Memory B cell (primary cell): Measurements from ENCODE around the gene RBM15.

ENCODE experiments used
- ATAC-seq: fragments of 150-1000 bp; cut with Tn5 transposase; 2 replicates; pipeline ENCODE4 v1.10.0; 2021; ENCODE audit warnings: low read depth, mild to moderate bottlenecking, moderate library complexity
- DNase-seq, 2 donors: peaks; one replicate each; pipeline ENCODE4 v3.0.0; 2022; ENCODE audit warnings: low spot score in 2 of 2
- H3K27ac Mint-ChIP-seq: one replicate; pipeline ENCODE4 v1.8.0; 2022; ENCODE audit warnings: mild to moderate bottlenecking, moderate library complexity, mixed read lengths
- H3K27me3 Mint-ChIP-seq: one replicate; pipeline ENCODE4 v1.8.0; 2022; ENCODE audit warnings: mixed read lengths
- H3K36me3 Mint-ChIP-seq: one replicate; pipeline ENCODE4 v1.8.0; 2022; ENCODE audit warnings: mild to moderate bottlenecking, mixed read lengths
- H3K4me1 Mint-ChIP-seq: one replicate; pipeline ENCODE4 v1.8.0; 2022; ENCODE audit warnings: mixed read lengths
- H3K4me3 Mint-ChIP-seq: one replicate; pipeline ENCODE4 v1.8.0; 2022; ENCODE audit warnings: mild to moderate bottlenecking, moderate library complexity, mixed read lengths
- H3K9me3 Mint-ChIP-seq: one replicate; pipeline ENCODE4 v1.8.0; 2022; ENCODE audit warnings: mixed read lengths

The RBM15 gene

GRCh38 chr1:110355321-110355720, 16.1 kb downstream of the RBM15 start:
- Mint-ChIP-seq H3K9me3 (no peaks in the 10 kb centered on the region), H3K4me1 (peaks cover 17% of the 10 kb centered on the region), H3K36me3 (no peaks in the 10 kb centered on the region), H3K4me3 (no peak overlapping the region), H3K27me3 (no peaks in the 10 kb centered on the region), H3K27ac (peak overlapping the region; percentile 5)
- ATAC-seq, result no peak
- DNase-seq, result no peak

DNA sequence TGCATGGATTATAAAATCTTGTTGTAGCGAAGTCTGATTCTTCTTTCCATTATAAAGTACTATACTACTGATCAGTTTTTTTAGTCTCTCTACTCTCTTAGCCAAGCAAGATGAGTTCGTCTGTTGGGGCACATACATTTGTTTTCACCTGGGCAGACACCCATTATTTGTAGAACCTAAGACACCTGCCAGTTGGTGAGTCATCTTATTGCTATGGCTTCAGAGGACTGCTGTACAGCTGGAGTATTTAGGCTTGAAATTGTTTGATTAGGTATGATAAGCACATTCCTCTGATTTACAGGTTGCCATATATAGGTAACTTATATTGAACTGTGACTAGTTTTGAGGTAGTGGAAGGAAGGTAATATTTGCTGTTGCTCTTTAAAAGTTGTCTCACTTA, 17.2 kb downstream of the RBM15 start:
- H3K4me3 Mint-ChIP-seq, result no peak overlapping the region
- no peaks in the 10 kb centered on the region for H3K9me3 Mint-ChIP-seq
- peaks cover 12% of the 10 kb centered on the region for H3K4me1 Mint-ChIP-seq
- no peaks in the 10 kb centered on the region for H3K27me3 Mint-ChIP-seq
- peak overlapping the region; percentile 5 for H3K27ac Mint-ChIP-seq
- H3K36me3 Mint-ChIP-seq, result peaks cover 2% of the 10 kb centered on the region
- ATAC-seq (no peak), DNase-seq (no peak)

DNA sequence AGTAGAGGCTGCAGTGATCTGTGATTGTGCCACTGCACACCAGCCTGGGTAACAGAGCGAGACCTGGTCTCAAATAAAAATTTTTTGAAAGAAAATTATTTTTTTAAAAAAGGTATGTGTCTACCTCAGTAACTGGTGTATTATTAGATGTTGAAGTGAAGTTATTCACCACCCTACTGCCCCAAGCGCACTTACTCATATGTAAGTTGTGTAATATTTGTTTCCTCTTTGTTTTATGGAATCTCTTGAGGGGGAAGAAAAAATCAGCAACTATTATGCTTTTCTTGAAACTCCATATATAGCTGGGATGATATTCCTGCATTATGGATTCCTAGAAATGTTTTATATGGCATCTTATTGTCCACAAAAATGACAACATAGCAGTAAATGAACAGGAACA, 21.3 kb downstream of the RBM15 start:
- no peaks in the 10 kb centered on the region for H3K27me3 Mint-ChIP-seq
- ATAC-seq (no peak), DNase-seq (no peak)
- H3K4me3 Mint-ChIP-seq, result no peak overlapping the region
- peaks cover 13% of the 10 kb centered on the region for H3K36me3 Mint-ChIP-seq
- peaks cover 10% of the 10 kb centered on the region for H3K4me1 Mint-ChIP-seq
- no peaks in the 10 kb centered on the region for H3K9me3 Mint-ChIP-seq
- H3K27ac Mint-ChIP-seq, result no peak overlapping the region

GRCh38 chr1:110361856-110362255, 22.7 kb downstream of the RBM15 start:
- no peak for DNase-seq
- peaks cover 11% of the 10 kb centered on the region for H3K4me1 Mint-ChIP-seq
- no peak overlapping the region for H3K27ac Mint-ChIP-seq
- H3K27me3 Mint-ChIP-seq, result no peaks in the 10 kb centered on the region
- peaks cover 17% of the 10 kb centered on the region for H3K36me3 Mint-ChIP-seq
- no peaks in the 10 kb centered on the region for H3K9me3 Mint-ChIP-seq
- no peak for ATAC-seq
- H3K4me3 Mint-ChIP-seq, result no peak overlapping the region

- Mint-ChIP-seq H3K4me1 (peaks cover 11% of the 10 kb centered on the region), H3K27me3 (no peaks in the 10 kb centered on the region), H3K4me3 (no peak overlapping the region), H3K36me3 (peaks cover 17% of the 10 kb centered on the region), H3K9me3 (no peaks in the 10 kb centered on the region), H3K27ac (no peak overlapping the region)
- ATAC-seq, result no peak
- DNase-seq, result no peak
These were observed 25.0 kb downstream of the RBM15 start for GRCh38 chr1:110364221-110364620.

GRCh38 chr1:110370827-110371226, 31.6 kb downstream of the RBM15 start:
- Mint-ChIP-seq H3K36me3 (peaks cover 5% of the 10 kb centered on the region), H3K4me3 (no peak overlapping the region), H3K9me3 (no peaks in the 10 kb centered on the region), H3K27ac (peak overlapping the region; percentile 66), H3K27me3 (no peaks in the 10 kb centered on the region), H3K4me1 (peaks cover 7% of the 10 kb centered on the region)
- DNase-seq, result no peak
- no peak for ATAC-seq

GRCh38 chr1:110375490-110375889, 36.3 kb downstream of the RBM15 start:
- Mint-ChIP-seq H3K9me3 (no peaks in the 10 kb centered on the region), H3K27ac (no peak overlapping the region), H3K4me1 (peaks cover 18% of the 10 kb centered on the region), H3K27me3 (no peaks in the 10 kb centered on the region), H3K4me3 (no peak overlapping the region), H3K36me3 (peaks cover 7% of the 10 kb centered on the region)
- ATAC-seq (no peak), DNase-seq (no peak)

DNA sequence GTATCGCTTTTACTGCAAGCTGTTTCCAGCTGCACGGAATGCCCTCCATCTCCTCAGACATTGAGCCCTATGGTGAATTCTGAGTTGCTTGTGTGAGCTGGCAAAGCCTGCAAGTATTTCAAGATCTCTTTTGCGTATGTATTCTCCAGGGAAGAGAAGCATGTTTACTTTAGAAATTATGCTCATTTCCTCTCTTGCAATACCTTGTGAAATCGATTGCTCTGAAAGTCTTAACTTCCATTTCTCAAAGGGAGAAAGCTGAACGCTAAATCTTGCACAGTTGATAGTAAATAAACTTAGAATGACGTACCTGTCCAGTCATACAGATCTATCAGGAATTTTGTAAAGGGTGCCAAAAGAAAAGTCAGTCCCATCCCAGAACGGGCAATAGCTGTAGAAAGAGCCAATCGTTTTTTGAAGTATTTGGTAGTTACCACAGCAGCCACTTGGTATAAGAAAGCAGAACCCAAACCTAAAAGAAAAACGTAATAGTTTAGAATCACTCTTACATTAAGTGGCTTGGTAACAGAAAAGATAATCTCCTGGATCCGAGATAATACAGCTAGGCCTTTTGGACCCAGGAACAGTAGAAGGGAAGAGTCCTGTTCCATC, 41.6 kb downstream of the RBM15 start:
- Mint-ChIP-seq H3K27ac (peak overlapping the region; percentile 96), H3K4me3 (peak overlapping the region; percentile 75), H3K36me3 (peaks cover 5% of the 10 kb centered on the region), H3K9me3 (no peaks in the 10 kb centered on the region), H3K27me3 (no peaks in the 10 kb centered on the region), H3K4me1 (peaks cover 55% of the 10 kb centered on the region)
- ATAC-seq (peak; percentile 28), DNase-seq (peak; percentile 20 to 31)

- H3K4me3 Mint-ChIP-seq, result peak overlapping the region; percentile 76
- H3K27ac Mint-ChIP-seq, result peak overlapping the region; percentile 96
- no peak for DNase-seq
- peaks cover 4% of the 10 kb centered on the region for H3K36me3 Mint-ChIP-seq
- H3K4me1 Mint-ChIP-seq, result peaks cover 71% of the 10 kb centered on the region
- ATAC-seq, result no peak
- H3K9me3 Mint-ChIP-seq, result no peaks in the 10 kb centered on the region
- no peaks in the 10 kb centered on the region for H3K27me3 Mint-ChIP-seq
These were observed 44.2 kb downstream of the RBM15 start for GRCh38 chr1:110383251-110383990.

GRCh38 chr1:110384581-110385321, 45.6 kb downstream of the RBM15 start:
- Mint-ChIP-seq H3K36me3 (peaks cover 4% of the 10 kb centered on the region), H3K4me1 (peaks cover 72% of the 10 kb centered on the region), H3K27ac (peak overlapping the region; percentile 96), H3K4me3 (peak overlapping the region; percentile 76), H3K27me3 (no peaks in the 10 kb centered on the region), H3K9me3 (no peaks in the 10 kb centered on the region)
- DNase-seq, result peak; percentile 65 to 77
- peak; percentile 82 for ATAC-seq

DNA sequence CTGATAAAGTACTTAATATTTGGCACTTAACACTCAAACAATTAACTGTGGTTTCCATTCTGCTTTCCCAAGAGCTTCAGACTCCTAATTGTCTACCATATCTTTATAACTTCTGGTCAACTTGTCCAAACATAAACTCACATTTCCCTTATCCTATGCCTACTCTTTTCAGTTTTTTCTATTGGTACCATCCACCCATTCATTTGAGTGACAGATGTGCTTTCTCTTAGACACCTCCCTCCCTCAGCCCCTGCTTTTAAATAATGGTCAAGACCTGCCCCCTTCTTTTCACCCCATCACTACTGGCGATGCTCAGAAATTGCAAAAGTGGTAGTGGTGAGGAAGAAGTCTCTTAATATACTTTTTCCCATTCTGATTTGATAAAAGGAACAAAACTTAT, 46.2 kb downstream of the RBM15 start:
- DNase-seq (no peak), ATAC-seq (peak; percentile 4)
- H3K27me3 Mint-ChIP-seq, result no peaks in the 10 kb centered on the region
- H3K4me3 Mint-ChIP-seq, result peak overlapping the region; percentile 76
- peaks cover 4% of the 10 kb centered on the region for H3K36me3 Mint-ChIP-seq
- H3K9me3 Mint-ChIP-seq, result no peaks in the 10 kb centered on the region
- H3K27ac Mint-ChIP-seq, result peak overlapping the region; percentile 96
- peaks cover 67% of the 10 kb centered on the region for H3K4me1 Mint-ChIP-seq

GRCh38 chr1:110387048-110387754, 48.0 kb downstream of the RBM15 start:
- Mint-ChIP-seq H3K36me3 (peaks cover 4% of the 10 kb centered on the region), H3K4me3 (no peak overlapping the region), H3K27ac (peak overlapping the region; percentile 96), H3K9me3 (no peaks in the 10 kb centered on the region), H3K4me1 (peaks cover 51% of the 10 kb centered on the region), H3K27me3 (no peaks in the 10 kb centered on the region)
- no peak for ATAC-seq
- DNase-seq, result no peak

GRCh38 chr1:110390096-110390495, 50.9 kb downstream of the RBM15 start:
- ATAC-seq, result no peak
- H3K4me3 Mint-ChIP-seq, result peak overlapping the region; percentile 59
- no peak overlapping the region for H3K27ac Mint-ChIP-seq
- DNase-seq, result no peak
- no peaks in the 10 kb centered on the region for H3K9me3 Mint-ChIP-seq
- H3K4me1 Mint-ChIP-seq, result peaks cover 38% of the 10 kb centered on the region
- peaks cover 7% of the 10 kb centered on the region for H3K36me3 Mint-ChIP-seq
- no peaks in the 10 kb centered on the region for H3K27me3 Mint-ChIP-seq
